Fibroblast of mammary gland (primary cell): ENCODE results near the gene TNNC2.

Source experiments
- DNase-seq: peaks from one replicate; pipeline ENCODE4 v3.0.0-alpha.2; 2010; ENCODE audit warnings: low read depth
- H3K4me3 ChIP-seq: 2 replicates; pipeline ENCODE4 v1.5.1; 2011; ENCODE audit warnings: low read depth, mild to moderate bottlenecking, low read length, moderate library complexity; ENCODE audit not compliant: control insufficient read depth
- TF ChIP-seq, protein P1 (sequence below): conservative IDR thresholded peaks from 2 replicates; pipeline ENCODE4 v1.5.1; 2011; ENCODE audit warnings: low read depth, low read length, inconsistent platforms; ENCODE audit not compliant: control insufficient read depth, insufficient read depth

The TNNC2 gene

DNA sequence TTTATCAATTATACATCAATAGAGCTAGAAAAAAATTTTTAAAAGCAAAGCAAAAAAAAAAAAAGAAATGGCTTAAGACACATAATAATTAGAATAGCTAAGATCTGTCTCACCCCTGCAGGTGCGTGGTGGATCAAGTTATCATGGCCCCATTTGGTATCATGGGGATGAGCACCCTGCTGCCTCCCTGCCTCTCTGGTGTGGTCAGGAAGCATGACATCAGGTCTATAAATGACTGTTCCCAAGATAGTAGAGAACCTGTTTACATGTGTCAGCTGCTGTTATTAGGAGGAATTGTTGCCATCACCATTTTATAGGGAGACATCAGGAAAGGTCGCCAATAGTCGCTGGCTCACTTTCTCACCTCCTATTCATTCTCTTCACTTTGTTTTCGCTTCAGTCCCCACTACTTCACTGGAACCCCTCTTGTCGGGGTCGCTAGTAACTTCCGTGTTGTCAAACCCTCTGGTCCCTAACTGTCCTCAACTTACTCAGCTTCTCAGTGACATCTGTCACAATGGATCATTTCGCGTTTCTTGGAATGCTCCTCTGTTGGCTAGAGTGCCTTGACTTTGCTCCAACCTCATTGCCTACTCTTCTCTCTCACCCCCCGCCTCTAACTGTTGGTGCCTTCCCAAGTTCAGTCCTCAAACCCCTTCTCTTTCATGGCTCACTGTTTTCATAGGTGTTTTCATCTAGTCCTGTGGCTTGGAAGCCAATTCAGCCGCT is 30.6 kb downstream of the TNNC2 start:
- no peak for DNase-seq

DNA sequence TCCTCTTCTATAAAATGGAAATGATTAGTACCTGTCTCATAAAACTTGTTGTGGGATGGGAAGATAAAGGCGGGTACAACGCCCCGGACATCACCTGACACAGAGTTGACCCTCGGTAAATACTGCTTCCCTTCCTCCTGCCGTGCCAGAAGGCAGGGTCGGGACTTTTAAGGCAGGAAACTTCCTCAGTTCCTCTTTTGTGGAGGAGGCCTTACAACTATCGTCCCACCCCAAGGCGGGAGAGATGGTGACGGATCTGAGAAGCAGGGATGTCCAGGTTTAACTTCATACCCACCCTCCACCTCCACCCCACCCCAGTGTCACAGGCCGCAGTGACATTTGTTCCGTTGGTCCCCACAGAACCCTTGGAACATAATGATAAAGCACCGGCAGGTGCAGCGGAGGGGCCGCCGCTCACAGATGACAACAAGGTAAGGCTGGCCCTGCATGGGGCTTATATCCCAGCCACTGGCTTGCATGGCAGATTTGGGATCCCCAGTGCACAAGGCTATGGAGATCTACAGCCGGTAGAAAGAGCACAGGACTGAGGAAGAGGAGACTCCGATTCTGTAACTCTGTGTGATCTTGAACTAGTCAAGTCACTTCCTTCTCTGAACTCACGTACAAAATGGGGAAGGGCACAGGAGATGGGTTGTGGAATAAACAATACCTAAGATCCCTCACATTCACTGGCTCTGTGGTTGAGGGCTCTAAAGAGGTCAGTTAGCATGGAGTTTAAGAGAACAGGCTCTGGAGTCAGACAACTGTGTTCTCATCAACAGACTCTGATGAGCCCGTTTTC is 34.6 kb downstream of the TNNC2 start:
- TF ChIP-seq, protein P1, sequence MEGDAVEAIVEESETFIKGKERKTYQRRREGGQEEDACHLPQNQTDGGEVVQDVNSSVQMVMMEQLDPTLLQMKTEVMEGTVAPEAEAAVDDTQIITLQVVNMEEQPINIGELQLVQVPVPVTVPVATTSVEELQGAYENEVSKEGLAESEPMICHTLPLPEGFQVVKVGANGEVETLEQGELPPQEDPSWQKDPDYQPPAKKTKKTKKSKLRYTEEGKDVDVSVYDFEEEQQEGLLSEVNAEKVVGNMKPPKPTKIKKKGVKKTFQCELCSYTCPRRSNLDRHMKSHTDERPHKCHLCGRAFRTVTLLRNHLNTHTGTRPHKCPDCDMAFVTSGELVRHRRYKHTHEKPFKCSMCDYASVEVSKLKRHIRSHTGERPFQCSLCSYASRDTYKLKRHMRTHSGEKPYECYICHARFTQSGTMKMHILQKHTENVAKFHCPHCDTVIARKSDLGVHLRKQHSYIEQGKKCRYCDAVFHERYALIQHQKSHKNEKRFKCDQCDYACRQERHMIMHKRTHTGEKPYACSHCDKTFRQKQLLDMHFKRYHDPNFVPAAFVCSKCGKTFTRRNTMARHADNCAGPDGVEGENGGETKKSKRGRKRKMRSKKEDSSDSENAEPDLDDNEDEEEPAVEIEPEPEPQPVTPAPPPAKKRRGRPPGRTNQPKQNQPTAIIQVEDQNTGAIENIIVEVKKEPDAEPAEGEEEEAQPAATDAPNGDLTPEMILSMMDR: no peak
- peak overlapping the region; percentile 88 for H3K4me3 ChIP-seq
- DNase-seq: no peak

More for the DNA sequence above, 30.6 kb downstream of the TNNC2 start:
- H3K4me3 ChIP-seq: no peak overlapping the region
- TF ChIP-seq, protein P1: no peak

DNA sequence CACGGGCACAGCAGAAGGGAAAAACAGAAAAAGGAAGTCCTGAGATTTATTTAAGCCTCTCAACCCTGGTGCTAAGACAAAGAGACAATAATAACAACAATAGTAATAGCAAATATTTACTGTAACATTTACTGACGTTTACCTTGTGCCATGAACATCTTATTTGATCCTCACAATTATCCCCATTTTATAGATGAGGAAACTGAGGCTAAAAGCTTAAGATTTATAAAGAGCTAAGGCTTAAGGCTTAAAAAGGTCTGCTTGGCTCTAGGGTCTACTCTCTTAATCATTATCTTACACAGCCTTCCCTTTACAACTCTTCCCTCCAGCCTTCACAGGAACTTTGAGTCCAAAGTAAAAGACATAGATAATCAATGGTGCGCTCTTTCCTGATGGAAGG is 38.8 kb downstream of the TNNC2 start:
- DNase-seq: no peak
- TF ChIP-seq, protein P1: no peak
- H3K4me3 ChIP-seq: no peak overlapping the region

DNA sequence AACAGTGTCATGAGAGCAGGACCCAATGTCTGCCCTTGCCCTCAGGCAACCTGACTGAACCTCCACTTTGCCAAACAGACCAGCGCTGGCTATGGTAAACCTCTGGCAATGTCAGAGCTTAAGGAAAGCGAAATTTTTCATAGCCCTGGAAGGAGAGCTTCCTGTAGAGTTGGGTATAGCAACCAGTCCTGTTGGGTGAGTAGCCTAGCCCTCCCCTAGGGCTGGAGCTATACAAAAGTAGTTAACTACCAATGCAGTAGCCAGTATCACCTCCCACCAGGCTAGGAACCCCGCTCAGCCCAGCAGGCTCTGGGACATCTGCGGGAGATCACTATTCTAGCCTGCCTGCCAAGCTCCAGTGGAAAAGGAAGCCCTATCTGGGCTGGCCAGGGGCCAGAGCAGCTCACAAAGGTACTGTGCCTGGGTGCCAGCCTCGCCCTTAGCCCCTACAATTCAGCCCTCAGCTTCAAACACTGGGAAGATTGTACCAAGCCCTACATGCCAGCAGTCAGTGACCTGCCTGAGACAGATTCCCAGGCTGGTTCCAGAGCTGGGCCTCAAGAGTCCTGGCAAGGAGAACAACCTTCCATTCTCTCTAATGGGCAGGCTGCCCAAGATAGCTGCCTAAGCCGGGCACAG is 43.3 kb downstream of the TNNC2 start:
- no peak overlapping the region for H3K4me3 ChIP-seq
- DNase-seq: no peak
- TF ChIP-seq, protein P1: no peak

DNA sequence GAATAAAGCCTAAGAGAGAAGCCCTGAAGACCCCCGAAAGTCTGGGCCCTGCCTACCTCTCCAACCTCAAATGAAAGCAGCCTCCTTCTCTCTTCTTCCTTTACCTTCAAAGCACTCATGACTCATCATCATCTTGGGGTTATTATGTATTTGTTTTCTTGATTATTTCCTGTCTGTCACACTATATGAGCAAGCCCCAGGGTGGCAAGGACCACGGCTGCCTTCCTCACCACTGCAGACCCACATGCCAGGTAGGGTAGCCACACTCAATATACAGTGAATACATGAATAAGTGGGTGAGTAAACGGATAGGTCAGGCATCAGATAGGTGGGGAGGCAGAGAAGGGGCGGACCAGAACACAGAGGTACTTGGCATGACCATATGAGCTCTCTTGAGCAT is 44.2 kb downstream of the TNNC2 start:
- peak; percentile 17 for DNase-seq
- TF ChIP-seq, protein P1: no peak
- no peak overlapping the region for H3K4me3 ChIP-seq

DNA sequence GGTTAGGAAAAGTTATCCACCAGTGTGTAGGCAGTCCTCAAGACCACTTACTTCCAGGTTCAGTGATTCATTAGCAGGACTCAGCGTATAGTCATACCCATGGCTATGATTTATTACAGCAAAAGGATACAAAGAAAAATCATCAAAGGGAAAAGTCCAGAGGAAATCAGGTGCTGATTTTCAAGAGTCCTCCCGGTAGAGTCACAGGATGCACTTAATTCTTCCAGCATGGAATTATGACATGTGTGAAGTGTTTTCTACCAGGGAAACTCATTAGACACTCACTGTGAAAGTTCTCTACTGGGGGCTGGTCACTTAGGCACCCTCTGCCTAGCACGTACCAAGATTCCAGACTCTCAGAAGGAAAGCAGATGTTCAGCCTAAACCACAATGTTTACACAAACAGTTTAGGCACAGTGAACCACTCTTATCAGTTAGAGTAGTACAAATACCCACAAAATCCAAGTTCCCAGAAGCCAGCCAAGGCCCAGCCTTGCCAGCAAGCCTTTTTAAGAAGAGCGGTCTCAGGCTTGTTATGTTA is 45.7 kb downstream of the TNNC2 start:
- TF ChIP-seq, protein P1: no peak
- H3K4me3 ChIP-seq: no peak overlapping the region
- DNase-seq: peak; percentile 97
